Stimulated activated CD4-positive, alpha-beta T cell treated with anti-CD3 and anti-CD28 coated beads, Interleukin-12 subunit alpha, Interleukin-12 subunit beta, amount 100 ng/mL, for 48 hours (primary cell): Measurements from ENCODE around the gene GPSM3.
"Not testable (repeated sequence)": the region's sequence is repeated elsewhere in the genome, so short reads cannot be mapped to it uniquely, and the experiment has no call there.

ENCODE experiments used
- DNase-seq, 3 donors: peaks; one replicate each; pipeline ENCODE4 v3.0.0-alpha.2; 2020; ENCODE audit warnings: low read depth in 2 of 3, low spot score in 1 of 3

The GPSM3 gene, protein sequence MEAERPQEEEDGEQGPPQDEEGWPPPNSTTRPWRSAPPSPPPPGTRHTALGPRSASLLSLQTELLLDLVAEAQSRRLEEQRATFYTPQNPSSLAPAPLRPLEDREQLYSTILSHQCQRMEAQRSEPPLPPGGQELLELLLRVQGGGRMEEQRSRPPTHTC

DNA sequence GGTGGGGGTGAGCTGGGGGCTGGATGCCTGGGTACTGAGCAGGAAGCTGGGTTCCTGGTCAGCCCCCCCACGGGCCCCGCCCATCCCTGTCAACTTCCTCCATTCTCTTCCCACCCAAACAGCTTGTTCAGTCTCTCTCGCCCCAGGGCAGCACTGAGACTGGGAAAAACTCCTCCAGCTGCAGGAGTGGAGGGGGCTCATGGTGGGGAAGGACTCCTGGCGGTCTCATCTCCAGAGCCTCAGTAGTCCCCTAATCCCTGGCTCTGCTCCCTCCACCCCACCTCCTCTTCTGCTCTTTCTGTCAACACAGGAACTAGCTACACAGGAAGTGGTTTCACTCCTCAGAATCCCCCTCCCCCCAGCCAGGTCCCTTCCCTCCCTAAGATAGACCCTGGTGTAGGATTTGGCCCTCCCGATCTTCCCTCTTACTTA is at the start of gene GPSM3:
TSS of gene GPSM3 (minus strand) at position 36 of the 432 bp plus-strand sequence. CDS start 130 bp downstream, outside the sequence.
- DNase-seq: peak in 1 of 3 donors; percentile 40

DNA sequence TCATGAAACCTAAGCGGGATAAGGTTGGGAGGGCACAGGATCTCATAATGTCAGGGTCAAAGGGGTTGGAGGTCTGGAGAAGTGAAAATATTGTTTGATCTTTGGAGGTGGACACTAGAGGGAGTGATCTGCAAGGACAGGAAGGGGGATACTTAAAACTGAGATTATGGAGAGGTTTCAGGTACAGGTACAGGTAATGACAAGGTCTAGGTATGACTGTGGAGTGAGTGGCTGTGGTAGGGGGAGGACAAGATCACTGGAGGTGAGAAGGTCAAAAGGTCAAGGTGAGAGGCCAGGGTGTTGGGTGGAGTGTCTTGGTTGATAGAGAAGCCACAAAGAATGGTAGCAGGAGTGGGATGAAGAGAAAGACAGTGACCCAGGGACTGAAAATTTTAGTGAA is 48.2 kb upstream of the GPSM3 start:
- DNase-seq: no peak

DNA sequence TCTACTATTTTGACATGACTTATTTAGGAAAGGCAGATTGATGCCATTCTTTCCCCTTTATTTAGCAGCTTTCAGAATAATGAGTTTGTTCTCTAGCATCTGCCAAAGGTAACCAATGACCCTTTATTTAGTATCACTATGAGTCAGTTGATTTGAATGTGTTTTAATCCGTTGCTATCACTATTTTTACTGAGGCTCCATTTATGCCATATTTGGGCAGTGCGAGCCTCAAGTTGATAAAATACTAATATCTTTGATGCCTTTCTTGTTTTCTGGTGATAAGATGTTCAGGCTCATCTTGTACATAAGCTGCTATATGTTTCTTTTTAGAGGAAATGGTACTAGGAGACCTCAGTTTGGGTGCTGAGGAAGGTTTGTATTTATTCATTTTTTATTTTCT is 47.0 kb upstream of the GPSM3 start:
- DNase-seq: no peak

- no peak for DNase-seq
These were observed 42.5 kb upstream of the GPSM3 start for GRCh38 chr6:32234934-32235333.

GRCh38 chr6:32226434-32226833 is 34.0 kb upstream of the GPSM3 start:
- no peak for DNase-seq

DNA sequence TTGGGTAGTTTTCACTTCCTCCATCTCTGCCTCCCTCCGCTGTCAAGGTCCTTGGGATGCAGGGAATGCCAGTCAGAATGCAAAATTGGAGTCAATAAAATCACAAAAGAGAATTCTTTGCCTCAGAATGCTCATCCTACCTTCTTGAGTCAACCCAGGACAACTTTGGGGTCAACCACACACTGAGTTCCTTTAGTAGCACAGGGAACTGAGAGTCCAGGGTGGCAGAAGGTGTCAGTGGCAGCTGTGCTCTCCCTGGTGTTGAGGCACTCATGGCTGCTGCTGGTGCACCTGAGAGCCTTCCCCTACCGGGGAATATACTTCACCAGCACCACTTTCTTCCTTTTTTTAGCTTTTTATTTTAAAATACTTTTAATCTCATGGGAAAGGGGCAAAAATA is 32.3 kb upstream of the GPSM3 start:
- no peak for DNase-seq

DNA sequence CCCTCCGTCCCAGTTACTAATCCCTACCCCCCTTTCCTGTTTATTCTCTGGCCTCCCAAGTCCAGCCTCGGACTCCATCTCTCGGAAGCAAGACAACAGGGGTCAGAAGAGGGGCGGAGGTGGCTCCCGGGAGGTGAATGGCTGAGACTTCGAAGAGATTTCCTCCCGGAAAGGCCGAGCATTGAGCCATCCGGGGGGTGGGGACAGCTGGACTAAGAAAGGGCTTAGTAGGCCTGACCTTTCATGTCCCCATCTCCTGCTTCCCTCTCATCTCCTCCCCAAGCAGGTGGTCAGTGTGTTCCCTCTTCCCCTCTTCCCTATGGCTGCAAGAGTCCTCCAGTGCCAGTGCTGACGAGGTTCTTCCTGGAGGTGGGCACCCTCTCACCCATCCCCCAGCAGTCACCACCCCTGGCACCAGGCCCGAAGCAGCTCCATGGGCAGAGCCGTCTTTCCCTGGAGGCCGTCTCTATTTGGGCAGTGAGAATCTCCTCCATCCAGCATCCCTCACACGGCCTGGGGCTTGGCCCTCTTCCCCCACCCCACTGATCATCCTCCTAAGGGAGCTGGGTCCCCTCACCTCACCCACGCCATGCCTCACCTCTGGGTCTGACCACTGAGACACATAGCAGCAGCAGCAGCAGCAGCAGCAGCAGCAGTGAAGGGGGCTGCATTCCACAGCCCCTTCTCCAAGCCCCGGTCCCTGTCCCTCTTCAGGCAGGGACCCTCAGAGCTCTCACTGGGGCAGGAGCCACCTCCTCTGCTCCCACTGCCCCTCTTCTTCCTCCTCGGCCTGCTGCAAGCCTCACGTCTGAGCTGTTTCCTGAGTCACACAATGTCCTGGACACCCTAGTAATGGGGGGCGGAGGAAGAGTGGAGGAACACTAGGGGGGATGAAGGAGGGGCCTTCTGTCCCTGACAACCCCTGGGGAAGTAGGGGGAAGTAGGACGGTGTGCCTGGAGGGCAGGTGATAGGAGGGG is 31.1 kb upstream of the GPSM3 start, which contains the start of gene NOTCH4:
TSS of gene NOTCH4 (minus strand) at position 810 of the 978 bp plus-strand sequence. CDS start at position 671, 139 bp downstream.
- no peak for DNase-seq

DNA sequence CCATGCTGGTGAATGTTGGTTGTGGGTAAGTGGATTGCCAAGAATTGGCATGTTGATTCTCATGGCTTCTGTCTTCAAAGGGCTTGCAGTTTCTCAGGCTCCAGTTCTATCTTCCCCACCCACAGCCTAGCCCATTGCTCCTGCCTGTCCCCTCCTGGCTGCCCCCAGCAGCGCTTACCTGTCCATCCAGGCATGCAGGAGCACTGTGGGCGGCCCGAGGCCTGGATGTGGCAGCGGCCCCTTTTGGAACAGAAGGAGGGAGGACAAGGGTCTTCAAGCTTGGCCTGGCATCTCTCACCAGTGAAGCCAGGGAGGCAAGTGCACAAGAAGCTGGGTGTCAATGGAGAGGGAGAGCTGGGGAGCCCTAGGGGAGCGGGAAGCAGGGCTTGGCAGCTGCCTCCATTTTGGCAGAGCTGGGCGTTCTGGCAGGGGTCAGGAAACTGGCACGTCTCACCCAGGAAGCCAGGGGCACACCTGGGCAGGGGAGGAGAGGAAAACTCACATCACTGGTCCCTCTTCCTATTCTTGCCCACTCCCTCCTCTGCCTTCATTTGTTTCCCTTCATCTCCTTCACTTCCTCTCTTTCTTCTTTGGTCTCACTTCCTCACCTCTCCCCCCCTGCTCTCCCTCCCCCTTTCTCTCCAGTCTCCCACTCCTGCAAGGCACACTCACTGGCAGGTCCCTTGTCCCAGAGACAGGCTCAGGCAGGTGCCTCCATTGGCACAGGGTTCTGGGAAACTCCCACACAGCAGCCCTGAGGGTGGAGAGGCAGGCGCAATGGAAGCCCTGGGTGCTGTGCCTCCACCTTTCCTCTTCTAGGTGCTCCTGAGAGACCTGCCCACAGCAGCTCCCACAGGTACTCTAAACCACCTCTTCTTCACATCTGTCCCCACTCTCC is 30.1 kb upstream of the GPSM3 start:
- DNase-seq: no peak

DNA sequence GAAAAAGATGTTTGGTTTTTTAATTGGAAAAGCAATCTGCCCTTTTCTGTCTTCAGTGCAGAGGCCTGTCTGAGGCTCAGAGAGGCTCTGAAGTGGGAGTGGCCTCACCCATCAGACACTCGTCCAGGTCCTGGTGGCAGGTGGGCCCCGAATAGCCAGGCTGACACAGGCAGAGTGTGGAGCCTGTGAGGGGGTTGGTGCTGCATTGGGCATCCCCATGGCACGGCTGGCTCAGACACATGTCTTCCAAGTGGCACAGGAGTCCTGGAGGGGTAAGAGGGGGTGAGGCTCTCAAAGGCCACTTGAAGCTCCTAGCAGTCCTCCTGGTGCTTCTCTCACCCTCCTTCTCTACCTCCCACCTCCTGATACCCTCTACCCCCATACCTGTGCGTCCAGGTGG is 27.6 kb upstream of the GPSM3 start:
- no peak for DNase-seq

DNA sequence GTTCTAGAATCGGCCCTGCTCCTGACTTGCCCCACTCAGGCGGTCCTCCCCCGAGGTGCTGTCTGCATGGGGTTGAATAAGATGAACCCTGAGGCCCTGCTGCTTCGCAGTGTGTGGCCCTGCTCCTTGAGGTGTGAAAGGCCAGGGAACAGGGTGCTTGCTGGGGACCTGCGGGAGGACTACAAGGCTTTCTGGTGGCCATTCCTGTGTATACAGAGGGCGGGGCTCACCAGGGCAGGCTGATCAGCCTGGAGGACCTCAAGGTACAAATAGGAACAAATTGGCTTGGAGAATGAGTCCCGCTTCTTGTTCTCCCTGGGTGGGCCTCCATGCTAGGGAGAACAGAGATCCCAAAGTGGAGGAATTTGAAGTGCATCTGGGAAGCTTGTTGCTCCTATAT is 25.7 kb upstream of the GPSM3 start:
- DNase-seq: no peak

DNA sequence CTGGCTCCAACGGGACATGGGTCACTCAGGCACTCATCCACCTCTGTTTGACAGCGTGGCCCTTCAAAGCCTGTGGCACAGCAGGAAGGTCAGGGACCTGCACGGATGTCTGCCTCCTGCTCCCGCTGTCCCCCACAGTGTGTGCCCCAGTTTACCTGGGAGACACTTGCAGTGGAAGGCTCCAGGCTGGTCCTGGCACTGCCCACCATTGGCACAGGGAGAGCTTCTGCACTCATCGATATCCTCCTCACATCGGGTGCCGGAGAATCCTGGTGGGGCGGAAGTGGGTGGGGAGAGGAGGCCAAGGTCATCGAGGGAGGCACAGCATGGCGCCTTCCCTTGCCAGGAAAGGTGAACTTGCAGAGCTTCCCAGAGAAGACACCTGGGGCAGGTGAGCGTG is 24.6 kb upstream of the GPSM3 start:
- DNase-seq: no peak

GRCh38 chr6:32216285-32216684 is 23.8 kb upstream of the GPSM3 start:
- no peak for DNase-seq

DNA sequence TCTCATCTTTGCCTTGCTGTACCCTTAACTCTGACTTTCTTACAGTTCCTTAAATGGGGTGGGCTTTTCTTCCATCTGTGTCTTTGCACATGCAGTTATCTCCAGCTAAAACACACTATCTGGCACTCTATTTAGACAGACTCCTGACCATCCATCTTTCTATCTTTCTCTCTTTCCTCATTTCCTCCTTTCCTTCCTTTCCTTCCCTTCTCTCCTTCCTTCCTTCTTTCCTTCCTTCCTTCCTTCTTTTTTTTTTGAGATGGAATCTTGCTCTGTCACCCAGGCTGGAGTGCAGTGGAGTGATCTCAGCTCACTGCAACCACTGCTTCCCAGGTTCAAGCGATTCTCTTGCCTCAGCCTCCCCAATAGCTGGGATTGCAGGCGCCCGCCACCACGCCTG is 23.2 kb upstream of the GPSM3 start:
- DNase-seq: no peak

DNA sequence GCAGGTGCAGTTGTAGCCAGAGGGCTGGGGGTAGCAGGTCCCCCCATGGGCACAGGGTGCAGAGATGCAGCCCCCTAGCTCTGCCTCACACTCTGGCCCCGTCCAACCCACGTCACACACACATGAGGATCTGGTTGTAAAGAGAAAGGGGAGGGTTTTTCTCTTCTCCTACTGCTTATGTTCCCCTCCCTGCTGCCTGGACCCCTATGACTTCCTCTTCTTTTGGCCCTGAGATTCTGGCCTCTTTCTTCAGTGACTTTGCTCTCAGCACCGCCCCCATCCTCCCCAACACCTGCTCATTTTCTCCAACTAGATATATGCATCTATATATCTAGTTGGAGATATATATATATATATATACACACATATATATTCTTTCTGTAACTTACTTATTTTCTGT is 21.7 kb upstream of the GPSM3 start:
- DNase-seq: no peak

GRCh38 chr6:32213649-32214048 is 21.2 kb upstream of the GPSM3 start:
- DNase-seq: no peak

GRCh38 chr6:32212076-32212760 is 19.8 kb upstream of the GPSM3 start:
- no peak for DNase-seq

GRCh38 chr6:32211432-32211831 is 19.0 kb upstream of the GPSM3 start:
- DNase-seq: not testable (repeated sequence)

DNA sequence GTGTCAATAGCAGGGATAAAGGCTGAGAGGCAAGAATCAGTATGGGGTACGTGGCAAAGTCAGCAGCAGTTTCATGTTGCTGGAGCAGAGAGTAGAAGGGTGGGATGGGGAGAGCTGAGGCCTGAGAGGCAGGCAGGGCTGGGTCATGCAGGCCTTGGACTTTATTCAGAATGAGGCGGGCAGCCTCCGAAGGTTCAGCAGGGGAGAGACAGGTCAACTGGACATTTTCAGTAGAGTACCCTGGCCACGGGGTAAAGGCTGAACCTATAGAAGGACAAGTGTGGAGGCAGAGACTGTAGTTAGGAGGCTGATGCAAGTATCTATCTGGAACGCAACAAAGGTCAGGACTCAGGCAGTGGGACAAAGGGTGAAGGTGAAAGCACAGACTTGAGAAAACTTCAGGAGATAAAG is 17.8 kb upstream of the GPSM3 start:
- DNase-seq: no peak

DNA sequence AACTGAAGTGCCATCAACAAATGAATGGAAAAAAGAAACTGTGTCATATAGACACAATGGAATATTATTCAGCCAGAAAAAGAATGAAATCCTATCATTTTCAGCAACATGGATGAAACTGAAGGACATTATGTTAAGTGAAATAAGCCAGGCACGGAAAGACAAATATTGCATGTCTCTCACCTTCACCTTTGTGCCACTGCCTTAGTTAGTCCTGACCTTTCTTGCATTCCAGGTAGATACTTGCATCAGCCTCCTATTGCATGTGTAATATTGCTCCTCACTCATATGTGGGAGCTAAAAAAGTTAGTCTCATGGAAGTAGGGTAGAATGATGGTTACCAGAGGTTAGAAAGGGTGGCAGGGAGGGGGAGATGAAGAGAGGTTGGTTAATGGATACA is 16.6 kb upstream of the GPSM3 start:
- no peak for DNase-seq

DNA sequence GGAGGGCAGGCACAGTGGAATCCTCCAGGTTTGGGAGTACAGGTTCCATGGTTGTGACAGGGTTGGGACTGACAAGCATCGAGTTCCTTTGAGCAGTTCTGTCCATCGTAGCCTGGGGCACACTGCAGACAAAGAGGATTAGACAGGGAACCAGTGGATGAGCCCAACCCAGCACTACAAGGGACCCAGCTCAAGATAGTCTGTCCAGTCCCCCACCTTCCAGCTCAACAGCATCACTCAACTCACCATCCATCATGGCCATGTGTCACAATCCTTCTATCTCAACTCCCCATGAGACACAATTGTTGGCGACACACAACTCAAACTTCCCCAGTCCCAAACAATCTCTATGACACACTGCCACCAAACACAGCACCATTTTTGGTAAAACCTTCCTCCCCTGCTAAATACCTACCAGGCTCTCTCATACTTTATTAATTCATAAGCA is 11.8 kb upstream of the GPSM3 start:
- DNase-seq: no peak
